ENCODE measurements around the gene MLLT3.

MLLT3 gene

DNA sequence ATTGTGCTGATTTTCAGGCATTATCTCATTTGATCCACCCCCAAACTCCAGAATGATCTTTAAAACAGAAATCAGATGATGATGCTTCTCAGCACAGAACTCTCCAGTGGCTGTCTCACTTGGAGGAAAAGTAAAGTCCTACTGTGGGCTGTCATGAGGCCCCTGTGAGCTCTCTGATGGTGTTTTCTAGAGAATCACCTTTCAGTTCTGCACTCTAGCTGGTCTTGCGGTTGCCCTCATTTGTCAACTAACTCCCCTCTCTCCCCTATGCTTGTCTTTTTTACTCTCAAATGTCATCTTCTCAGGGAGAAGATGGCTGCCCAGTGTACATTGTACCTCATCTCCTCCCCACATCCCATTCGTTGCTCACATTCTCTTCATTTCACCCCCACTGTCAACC is 295.8 kb downstream of the MLLT3 start:
- Histone ChIP-seq H4K20me1 (ENCODE audit: insufficient read depth) (no peaks in the 10 kb centered on the region), H3K36me3 (ENCODE audit: insufficient read depth) (no peaks in the 10 kb centered on the region), H3K4me3 (IDR thresholded peaks at IDR 0.05; ENCODE audit: insufficient read depth, low read depth, low read length) (no peak overlapping the region), H3K4me1 (ENCODE audit: low read depth, poor library complexity, severe bottlenecking) (no peaks in the 10 kb centered on the region), H3K27me3 (ENCODE audit: insufficient read depth, low read depth) (no peaks in the 10 kb centered on the region), H3K79me2 (ENCODE audit: insufficient read depth, low read depth) (no peaks in the 10 kb centered on the region), H3K27ac (no peak overlapping the region), H2AFZ (ENCODE audit: low read depth) (no peak overlapping the region), H3K9ac (no peak overlapping the region), H3K4me2 (no peak overlapping the region)
- TF ChIP-seq, protein P1, sequence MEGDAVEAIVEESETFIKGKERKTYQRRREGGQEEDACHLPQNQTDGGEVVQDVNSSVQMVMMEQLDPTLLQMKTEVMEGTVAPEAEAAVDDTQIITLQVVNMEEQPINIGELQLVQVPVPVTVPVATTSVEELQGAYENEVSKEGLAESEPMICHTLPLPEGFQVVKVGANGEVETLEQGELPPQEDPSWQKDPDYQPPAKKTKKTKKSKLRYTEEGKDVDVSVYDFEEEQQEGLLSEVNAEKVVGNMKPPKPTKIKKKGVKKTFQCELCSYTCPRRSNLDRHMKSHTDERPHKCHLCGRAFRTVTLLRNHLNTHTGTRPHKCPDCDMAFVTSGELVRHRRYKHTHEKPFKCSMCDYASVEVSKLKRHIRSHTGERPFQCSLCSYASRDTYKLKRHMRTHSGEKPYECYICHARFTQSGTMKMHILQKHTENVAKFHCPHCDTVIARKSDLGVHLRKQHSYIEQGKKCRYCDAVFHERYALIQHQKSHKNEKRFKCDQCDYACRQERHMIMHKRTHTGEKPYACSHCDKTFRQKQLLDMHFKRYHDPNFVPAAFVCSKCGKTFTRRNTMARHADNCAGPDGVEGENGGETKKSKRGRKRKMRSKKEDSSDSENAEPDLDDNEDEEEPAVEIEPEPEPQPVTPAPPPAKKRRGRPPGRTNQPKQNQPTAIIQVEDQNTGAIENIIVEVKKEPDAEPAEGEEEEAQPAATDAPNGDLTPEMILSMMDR (conservative IDR thresholded peaks at IDR 0.05; ENCODE audit: low read depth, low read length) = no peak

DNA sequence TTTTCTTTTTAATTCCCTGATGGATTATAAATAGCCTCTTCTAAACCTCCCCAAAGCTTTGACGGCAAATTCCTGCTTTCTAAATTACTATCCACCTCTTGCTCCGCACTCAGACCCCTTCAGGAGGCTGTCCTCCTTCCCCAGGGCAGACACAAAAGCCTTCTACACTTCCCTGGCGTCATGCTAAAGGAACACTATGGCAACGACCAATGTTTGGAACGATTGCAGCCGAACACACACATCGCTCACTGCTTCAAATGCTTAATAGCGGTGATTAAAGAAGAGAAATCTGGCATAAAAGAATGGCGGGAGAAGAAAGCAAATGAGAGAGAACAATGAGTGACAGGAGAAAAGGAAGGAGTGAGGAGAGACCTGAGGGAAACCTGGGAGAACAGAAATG is 297.3 kb downstream of the MLLT3 start:
- no peak overlapping the region for H3K9ac ChIP-seq
- no peak overlapping the region for H3K4me2 ChIP-seq
- H3K4me1 ChIP-seq (ENCODE audit: low read depth, poor library complexity, severe bottlenecking) = no peaks in the 10 kb centered on the region
- H3K79me2 ChIP-seq (ENCODE audit: insufficient read depth, low read depth) = no peaks in the 10 kb centered on the region
- no peak overlapping the region for H2AFZ ChIP-seq (ENCODE audit: low read depth)
- TF ChIP-seq, protein P1 (conservative IDR thresholded peaks at IDR 0.05; ENCODE audit: low read depth, low read length) = no peak
- no peaks in the 10 kb centered on the region for H4K20me1 ChIP-seq (ENCODE audit: insufficient read depth)
- no peak overlapping the region for H3K27ac ChIP-seq
- no peaks in the 10 kb centered on the region for H3K27me3 ChIP-seq (ENCODE audit: insufficient read depth, low read depth)
- no peak overlapping the region for H3K4me3 ChIP-seq (IDR thresholded peaks at IDR 0.05; ENCODE audit: insufficient read depth, low read depth, low read length)
- no peaks in the 10 kb centered on the region for H3K36me3 ChIP-seq (ENCODE audit: insufficient read depth)

DNA sequence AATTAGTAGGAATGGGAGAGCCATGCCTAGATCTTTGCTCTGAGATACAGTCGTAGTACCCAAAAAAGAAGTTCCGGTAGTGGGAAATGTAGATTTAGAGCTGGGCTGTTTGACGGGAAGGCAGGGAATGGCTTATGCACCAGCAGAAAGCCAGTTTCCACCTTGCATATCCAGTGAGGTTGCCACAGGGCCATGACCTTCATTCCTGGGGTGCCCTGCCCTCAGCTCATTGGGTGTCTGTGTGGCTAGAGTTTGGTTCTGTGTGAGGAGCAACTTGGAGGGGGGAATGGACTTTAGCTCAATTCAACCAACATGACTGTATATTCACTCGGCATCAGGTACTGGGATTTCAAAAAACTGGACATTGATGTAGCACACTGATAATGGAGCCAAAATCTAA is 300.1 kb downstream of the MLLT3 start:
- Histone ChIP-seq H3K4me2 (no peak overlapping the region), H3K4me3 (IDR thresholded peaks at IDR 0.05; ENCODE audit: insufficient read depth, low read depth, low read length) (no peak overlapping the region), H3K4me1 (ENCODE audit: low read depth, poor library complexity, severe bottlenecking) (no peaks in the 10 kb centered on the region), H3K79me2 (ENCODE audit: insufficient read depth, low read depth) (no peaks in the 10 kb centered on the region), H3K9ac (no peak overlapping the region), H2AFZ (ENCODE audit: low read depth) (no peak overlapping the region), H3K36me3 (ENCODE audit: insufficient read depth) (no peaks in the 10 kb centered on the region), H4K20me1 (ENCODE audit: insufficient read depth) (no peaks in the 10 kb centered on the region), H3K27me3 (ENCODE audit: insufficient read depth, low read depth) (no peaks in the 10 kb centered on the region), H3K27ac (no peak overlapping the region)
- TF ChIP-seq, protein P1 (conservative IDR thresholded peaks at IDR 0.05; ENCODE audit: low read depth, low read length) = no peak

DNA sequence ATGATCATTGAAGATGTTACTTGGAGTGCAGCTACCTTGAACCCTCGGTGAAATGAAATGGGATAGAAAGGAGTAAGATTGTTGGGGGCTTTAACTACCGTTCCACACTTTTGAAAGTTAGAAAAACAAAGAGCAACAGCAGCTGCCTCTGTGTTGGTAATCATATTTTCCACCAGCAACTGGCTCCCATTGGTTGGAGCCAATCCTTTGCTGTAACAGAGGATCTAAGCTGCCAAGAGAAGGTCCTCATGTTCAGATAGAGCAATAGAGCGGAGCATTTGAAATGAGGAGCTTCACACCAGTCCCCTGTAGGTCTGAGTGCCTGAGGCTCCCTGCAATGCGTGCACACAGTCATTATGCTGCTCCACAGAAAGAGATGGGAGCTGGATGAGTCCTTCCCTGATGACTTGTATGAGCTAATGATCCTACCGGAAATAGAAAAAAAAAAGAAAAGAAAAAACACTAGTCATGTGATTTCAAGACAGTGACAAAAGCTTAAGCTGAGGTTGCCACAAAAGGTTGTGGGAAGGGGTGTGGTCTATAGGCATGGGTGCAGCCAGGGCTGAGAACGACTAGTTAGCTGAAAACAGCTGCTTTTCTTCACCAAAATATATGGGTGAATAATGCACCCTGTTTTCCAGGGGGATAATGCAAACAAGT is 300.7 kb downstream of the MLLT3 start:
- Histone ChIP-seq H3K27ac (no peak overlapping the region), H3K36me3 (ENCODE audit: insufficient read depth) (no peaks in the 10 kb centered on the region), H3K4me3 (IDR thresholded peaks at IDR 0.05; ENCODE audit: insufficient read depth, low read depth, low read length) (no peak overlapping the region), H4K20me1 (ENCODE audit: insufficient read depth) (no peaks in the 10 kb centered on the region), H3K79me2 (ENCODE audit: insufficient read depth, low read depth) (no peaks in the 10 kb centered on the region), H3K9ac (no peak overlapping the region), H2AFZ (ENCODE audit: low read depth) (no peak overlapping the region), H3K4me1 (ENCODE audit: low read depth, poor library complexity, severe bottlenecking) (no peaks in the 10 kb centered on the region), H3K4me2 (no peak overlapping the region), H3K27me3 (ENCODE audit: insufficient read depth, low read depth) (no peaks in the 10 kb centered on the region)
- TF ChIP-seq, protein P1 (conservative IDR thresholded peaks at IDR 0.05; ENCODE audit: low read depth, low read length) = no peak
